Heart left ventricle (tissue), 16 donors: ENCODE data around the gene GATA3. TPM values are rescaled to one million over a fixed set of nuclear protein-coding genes. Genes with fewer than 3 reads are reported as not detected.

Experiments used
- ATAC-seq, 4 donors: fragments of 200-7000 bp; cut with Tn5 transposase; one replicate each; pipeline ENCODE4 v1.9.1; 2020 to 2022; ENCODE audit warnings: moderate library complexity in 4 of 4, mild to moderate bottlenecking in 3 of 4, moderate number of reproducible peaks in 1 of 4
- DNase-seq, 5 donors: peaks; one replicate each; pipeline ENCODE4 v3.0.0-alpha.2; 2020
- H3K27ac ChIP-seq, 12 donors: fragments of 200-600 bp; sonication (generic) in 4 of 12; one replicate each; pipeline versions ENCODE4 v1.5.0 to v1.8.0; 2016 to 2022; ENCODE audit warnings: mild to moderate bottlenecking in 2 of 12
- H3K27me3 ChIP-seq, 9 donors: fragments of 200-600 bp; sonication (generic) in 2 of 9; one replicate each; pipeline versions ENCODE4 v1.5.1 to v1.8.0; 2016 to 2022; ENCODE audit warnings: mild to moderate bottlenecking in 3 of 9
- H3K36me3 ChIP-seq, 9 donors: fragments of 200-600 bp; sonication (generic) in 2 of 9; one replicate each; pipeline versions ENCODE4 v1.5.0 to v1.8.0; 2018 to 2022; ENCODE audit warnings: mild to moderate bottlenecking in 2 of 9
- H3K4me1 ChIP-seq, 12 donors: fragments of 200-600 bp; sonication (generic) in 4 of 12; one replicate each; pipeline versions ENCODE4 v1.5.0 to v1.8.0; 2016 to 2022; ENCODE audit warnings: mild to moderate bottlenecking in 3 of 12
- H3K4me3 ChIP-seq, 12 donors: fragments of 200-600 bp; sonication (generic) in 4 of 12; one replicate each; pipeline versions ENCODE4 v1.5.0 to v1.8.0; 2017 to 2022; ENCODE audit warnings: mild to moderate bottlenecking in 9 of 12, moderate library complexity in 4 of 12
- H3K9me3 ChIP-seq, 12 donors: fragments of 200-600 bp; sonication (generic) in 4 of 12; one replicate each; pipeline versions ENCODE4 v1.5.0 to v1.8.0; 2016 to 2022; ENCODE audit warnings: mild to moderate bottlenecking in 1 of 12
- POLR2A ChIP-seq, 2 donors: fragments of 450-650 bp; IDR thresholded peaks; one replicate each; pipeline ENCODE4 v1.6.1; 2017; ENCODE audit warnings: antibody characterized with exemption in 2 of 2, mild to moderate bottlenecking in 2 of 2, moderate library complexity in 2 of 2
- WGBS, 4 donors: extraction: QIAGEN DNeasy Blood & Tissue Kit in 2 of 4; methylation state at CpG; one replicate each; pipeline versions ENCODE4 v1.1.5 to v1.1.7; 2013 to 2018; 5-methylcytosine and 5-hydroxymethylcytosine counted together
- intact Hi-C, 10 donors: fragments of 100-400 bp; cut with DNase I; formaldehyde crosslinking; loops; one replicate each; pipeline versions ENCODE4 v1.11.1 to v1.14.2; 2022
- polyA plus RNA-seq, 2 donors: library from polyadenylated mRNA; stranded (reverse); fragments of 200-250 nt; gene quantifications; one replicate each; pipeline ENCODE4 v1.2.3, GENCODE V29; 2013
- total RNA-seq, 9 donors: library from RNA; depleted of rRNA in 2 of 9; stranded (reverse); fragments of >200 nt in 2 of 9; fragmentation: NEBNext Ultra II Directional in 3 of 9; extraction: Animal tissue kit (Norgen Biotek cat#: 25700) in 3 of 9; gene quantifications; one replicate each; pipeline versions ENCODE4 v1.1.0 to v1.2.4, GENCODE V29; 2016 to 2023
- TF ChIP-seq, protein P1 (sequence below), 12 donors: fragments of 200-600 bp; sonication (generic) in 4 of 12; IDR thresholded peaks; one replicate each; pipeline versions ENCODE4 v1.5.0 to v1.8.0; 2018 to 2022; ENCODE audit warnings: antibody characterized with exemption in 12 of 12, mild to moderate bottlenecking in 5 of 12
- donor health status: ischemic (EF 13 %, LVEDD 7.1; RV severe dilation, severe dysfunction).
- donor health status: healthy with polysubstance abuse.
- donor health status: DM: no; HTN: yes; CAD: no.
- donor health status: DM: no; HTN: no; CAD: no.
- donor health status: ischemic (EF 25% LVEDD 6.9; RV normal size, moderate dysfunction).
- donor health status: ischemic (EF 25% LVEDD 5.7; RV mildly dilated, moderate dysfunction).
- donor health status: healthy.
- donor health status: DM: yes; HTN: yes; CAD: no.
- donor health status: ischemic (EF 35%, LVEDD 5.7; RV mildly dilated, moderate dysfunction).
- donor health status: nonischemic (EF 11% LVEDD 7.7; RV severe dilation, severe dysfunction).
- donor health status: DM: yes; HTN: yes; CAD: no.
- donor health status: PGD.
- donor health status: ischemic (EF 29% LVEDD 5.4; RV normal size, mild dysfunction).
- donor health status: nonischemic (EF 23%, LVEDD 6.1; RV moderate dilation, normal function).

GATA3 gene
- total and polyA plus RNA-seq, 11 donors, result 0.71 to 3.4 (median 1.4) TPM

DNA sequence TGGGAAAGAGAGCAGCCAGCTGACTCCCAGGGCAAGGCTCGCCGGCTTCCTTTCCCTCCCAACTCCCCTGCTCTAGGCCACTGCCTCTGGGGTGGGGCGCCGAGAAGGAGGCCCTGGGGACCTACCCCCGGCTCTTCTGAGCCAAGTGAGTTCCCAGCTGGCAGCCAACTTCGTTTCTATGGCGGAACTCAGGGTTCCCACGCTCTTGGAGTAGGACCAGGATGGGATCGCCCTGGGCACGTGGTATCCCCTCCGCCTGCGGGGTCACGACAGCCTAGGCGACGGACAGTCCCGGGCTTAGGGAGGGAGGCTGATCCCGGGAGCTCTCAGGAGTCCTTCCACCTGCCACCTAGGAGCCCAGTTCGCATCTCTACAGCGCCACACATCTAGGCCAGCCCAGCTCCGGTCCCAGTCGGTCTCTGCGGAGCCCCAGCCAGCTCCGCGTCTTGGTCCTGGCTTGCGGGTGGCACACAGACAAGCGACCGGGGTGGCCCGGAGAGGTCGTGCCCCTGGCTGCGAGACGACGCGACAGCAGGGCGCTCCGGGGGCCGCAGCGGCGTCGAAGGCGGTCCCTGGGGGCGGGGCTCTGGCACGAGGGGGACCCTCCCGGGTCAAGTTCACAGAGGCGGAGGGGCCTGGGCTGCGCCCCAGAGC is 20.5 kb upstream of the GATA3 start:
- peak overlapping the region in 9 of 12 donors; percentile 3 to 26 (median 20) for H3K4me3 ChIP-seq

DNA sequence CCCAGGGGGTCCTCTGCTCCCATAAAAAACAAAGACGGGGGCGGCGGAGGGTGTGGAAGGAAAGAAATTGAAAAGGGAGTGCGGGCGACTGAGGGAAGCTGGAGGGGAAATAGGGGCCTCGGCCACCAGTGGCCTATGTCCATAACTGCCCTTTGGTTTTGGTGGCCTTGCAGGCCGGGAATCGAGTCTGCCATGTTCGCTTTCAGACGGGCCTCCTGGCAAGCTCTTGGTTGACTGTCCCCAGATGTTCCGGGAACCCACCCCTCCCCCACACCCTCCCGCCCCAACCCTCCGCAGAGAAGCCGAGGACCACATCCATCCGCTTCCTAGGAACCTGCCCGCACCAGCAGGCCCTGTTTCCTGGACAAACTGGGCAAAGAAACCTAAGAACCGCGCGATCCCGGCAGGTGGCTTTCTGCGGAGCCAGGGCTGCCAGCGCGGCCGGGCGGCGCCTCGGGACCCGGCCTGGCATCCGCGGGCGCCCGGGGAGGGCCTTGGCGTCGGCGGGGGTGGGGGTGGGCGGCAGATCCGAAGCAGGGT is 20.0 kb upstream of the GATA3 start:
- H3K36me3 ChIP-seq, result no peaks in the 10 kb centered on the region
- TF ChIP-seq, protein P1, sequence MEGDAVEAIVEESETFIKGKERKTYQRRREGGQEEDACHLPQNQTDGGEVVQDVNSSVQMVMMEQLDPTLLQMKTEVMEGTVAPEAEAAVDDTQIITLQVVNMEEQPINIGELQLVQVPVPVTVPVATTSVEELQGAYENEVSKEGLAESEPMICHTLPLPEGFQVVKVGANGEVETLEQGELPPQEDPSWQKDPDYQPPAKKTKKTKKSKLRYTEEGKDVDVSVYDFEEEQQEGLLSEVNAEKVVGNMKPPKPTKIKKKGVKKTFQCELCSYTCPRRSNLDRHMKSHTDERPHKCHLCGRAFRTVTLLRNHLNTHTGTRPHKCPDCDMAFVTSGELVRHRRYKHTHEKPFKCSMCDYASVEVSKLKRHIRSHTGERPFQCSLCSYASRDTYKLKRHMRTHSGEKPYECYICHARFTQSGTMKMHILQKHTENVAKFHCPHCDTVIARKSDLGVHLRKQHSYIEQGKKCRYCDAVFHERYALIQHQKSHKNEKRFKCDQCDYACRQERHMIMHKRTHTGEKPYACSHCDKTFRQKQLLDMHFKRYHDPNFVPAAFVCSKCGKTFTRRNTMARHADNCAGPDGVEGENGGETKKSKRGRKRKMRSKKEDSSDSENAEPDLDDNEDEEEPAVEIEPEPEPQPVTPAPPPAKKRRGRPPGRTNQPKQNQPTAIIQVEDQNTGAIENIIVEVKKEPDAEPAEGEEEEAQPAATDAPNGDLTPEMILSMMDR (IDR thresholded peaks at IDR 0.05), result no peak
- TF ChIP-seq POLR2A (IDR thresholded peaks at IDR 0.05), result no peak
- peak overlapping the region in 9 of 12 donors; percentile 6 to 26 (median 20) for H3K4me3 ChIP-seq
- no peak for DNase-seq
- H3K9me3 ChIP-seq, result no peaks in the 10 kb centered on the region
- peaks cover 52 to 97% (median 81%) of the 10 kb centered on the region in 9 donors for H3K27me3 ChIP-seq
- peaks cover 0 to 44% (median 16%) of the 10 kb centered on the region in 12 donors for H3K4me1 ChIP-seq
- WGBS, 4 donors, result 2 to 6% (median 5%) methylated on average over 31 to 37 of the region's 37 CpGs
- ATAC-seq, result peak in 1 of 4 donors; percentile 24
- H3K27ac ChIP-seq, result no peak overlapping the region
- intact Hi-C loops, result loop anchor here in 1 of 10 donors (10.0 kb wide), 1 partner anchor 1170 kb away; no protein-coding TSS in a partner anchor

More for the DNA sequence above, 20.5 kb upstream of the GATA3 start:
- Histone ChIP-seq H3K27me3 (peaks cover 46 to 97% (median 75%) of the 10 kb centered on the region in 9 donors), H3K27ac (no peak overlapping the region), H3K9me3 (no peaks in the 10 kb centered on the region), H3K36me3 (no peaks in the 10 kb centered on the region), H3K4me1 (peaks cover 0 to 44% (median 16%) of the 10 kb centered on the region in 12 donors)
- TF ChIP-seq, protein P1 (IDR thresholded peaks at IDR 0.05), result no peak
- TF ChIP-seq POLR2A (IDR thresholded peaks at IDR 0.05), result no peak
- intact Hi-C loops, result loop anchor here in 1 of 10 donors (10.0 kb wide), 1 partner anchor 1171 kb away; no protein-coding TSS in a partner anchor
- DNase-seq, result peak in 2 of 5 donors; percentile 34 to 50
- 3 to 7% (median 5%) methylated on average over 34 to 45 of the region's 45 CpGs for WGBS, 4 donors
- peak in 3 of 4 donors; percentile 55 to 83 (median 72) for ATAC-seq

DNA sequence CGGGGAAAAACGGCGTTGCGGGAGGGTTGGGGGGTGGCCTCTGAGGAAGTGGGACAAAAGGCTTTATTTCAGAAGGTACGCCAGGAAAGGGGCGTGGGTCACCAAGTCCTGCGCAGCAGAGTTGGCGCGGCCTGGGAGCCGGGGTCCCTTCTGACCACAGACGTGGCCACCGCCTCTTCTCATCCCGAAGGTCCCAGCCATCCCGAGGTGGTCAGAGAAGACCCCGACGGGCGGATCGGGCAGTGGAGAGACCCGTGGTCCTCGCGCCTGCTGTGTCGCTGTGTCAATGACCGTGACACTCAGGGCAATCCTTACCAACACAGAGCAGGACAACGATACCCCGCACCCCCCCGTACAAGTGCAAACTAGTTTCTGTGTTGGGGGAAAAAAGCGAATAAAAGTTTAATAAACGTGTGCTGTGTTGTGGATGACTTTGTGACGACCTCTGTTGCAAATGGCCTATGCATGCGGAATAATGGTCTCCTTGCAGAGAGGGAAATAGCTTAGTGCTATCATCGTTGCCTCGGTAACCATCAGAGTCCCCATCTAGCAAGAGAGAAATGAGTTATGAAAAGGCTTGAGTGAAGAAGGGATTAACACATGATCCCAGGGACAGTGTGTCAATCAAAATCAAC is 19.4 kb upstream of the GATA3 start:
- 6 to 11% (median 10%) methylated on average over 25 to 32 of the region's 32 CpGs for WGBS, 4 donors

More for the DNA sequence above, 19.4 kb upstream of the GATA3 start:
- Histone ChIP-seq H3K27me3 (peaks cover 56 to 100% (median 87%) of the 10 kb centered on the region in 9 donors), H3K4me3 (peak overlapping the region in 6 of 12 donors; percentile 6 to 26 (median 22)), H3K36me3 (no peaks in the 10 kb centered on the region), H3K4me1 (peaks cover 0 to 44% (median 16%) of the 10 kb centered on the region in 12 donors), H3K9me3 (no peaks in the 10 kb centered on the region), H3K27ac (no peak overlapping the region)
- ATAC-seq (no peak), DNase-seq (no peak)
- intact Hi-C loops, result loop anchor here in 1 of 10 donors (10.0 kb wide), 1 partner anchor 1170 kb away; no protein-coding TSS in a partner anchor
- no peak for TF ChIP-seq POLR2A (IDR thresholded peaks at IDR 0.05)
- TF ChIP-seq, protein P1 (IDR thresholded peaks at IDR 0.05), result no peak
